Calu3 (cell line): ENCODE results near the gene MGST2. TPM values are rescaled to one million over a fixed set of nuclear protein-coding genes. Genes with fewer than 3 reads are reported as not detected.

Experiments used
- BruUV-seq: library from RNA; stranded (reverse); fragments of 400-500 nt; replicated peaks from 2 replicates; lab custom pipeline; 2021; lab: Mats Ljungman, UMichigan
- CTCF ChIA-PET: fragments of 300-600 bp; sonication (Branson Sonifier 250); formaldehyde crosslinking; loops from one replicate; lab custom pipeline; 2022; ENCODE audit warnings: antibody characterized with exemption; lab: Charles Lee
- DNase-seq: peaks from one replicate; pipeline ENCODE4 v3.0.0; 2022
- H3K27ac Mint-ChIP-seq: one replicate; pipeline ENCODE4 v1.8.0; 2022; ENCODE audit warnings: mixed read lengths; ENCODE audit not compliant: unreplicated experiment
- H3K27me3 Mint-ChIP-seq: one replicate; pipeline ENCODE4 v1.8.0; 2022; ENCODE audit warnings: mixed read lengths; ENCODE audit not compliant: unreplicated experiment
- H3K36me3 Mint-ChIP-seq: one replicate; pipeline ENCODE4 v1.8.0; 2022; ENCODE audit warnings: mild to moderate bottlenecking, moderate library complexity, mixed read lengths; ENCODE audit not compliant: insufficient read depth, unreplicated experiment
- H3K4me1 Mint-ChIP-seq: one replicate; pipeline ENCODE4 v1.8.0; 2022; ENCODE audit warnings: mild to moderate bottlenecking, low read depth, mixed read lengths; ENCODE audit not compliant: unreplicated experiment
- H3K4me3 Mint-ChIP-seq: one replicate; pipeline ENCODE4 v1.8.0; 2022; ENCODE audit warnings: mild to moderate bottlenecking, low read depth, moderate library complexity, mixed read lengths; ENCODE audit not compliant: unreplicated experiment
- H3K9me3 Mint-ChIP-seq: one replicate; pipeline ENCODE4 v1.8.0; 2022; ENCODE audit warnings: low read depth, mixed read lengths; ENCODE audit not compliant: unreplicated experiment
- CTCF ChIP-seq: fragments of 200-600 bp; IDR thresholded peaks from one replicate; pipeline ENCODE4 v1.8.0; 2022; ENCODE audit warnings: antibody characterized with exemption; ENCODE audit not compliant: unreplicated experiment
- intact Hi-C: fragments of 100-400 bp; cut with micrococcal nuclease; formaldehyde crosslinking; loops from one replicate; pipeline ENCODE4 v1.10.0; 2022; ENCODE audit not compliant: unreplicated experiment
- total RNA-seq: library from RNA; stranded (reverse); gene quantifications from 2 replicates; pipeline ENCODE4 v1.2.3, GENCODE V29; 2022

MGST2 gene
- total RNA-seq, 1 experiment from 2014 or later, result 31.9 TPM

GRCh38 chr4:139746431-139747171 lies 81.0 kb downstream of the MGST2 start:
- no peak for DNase-seq
- Mint-ChIP-seq H3K36me3 (no peaks in the 10 kb centered on the region), H3K4me1 (no peaks in the 10 kb centered on the region), H3K27ac (no peak overlapping the region), H3K27me3 (no peaks in the 10 kb centered on the region), H3K9me3 (no peaks in the 10 kb centered on the region), H3K4me3 (no peak overlapping the region)
- intact Hi-C loops, result no loop called here
- CTCF ChIA-PET, result no interaction called here
- BruUV-seq, result no TSS peak
- no peak for TF ChIP-seq CTCF

- H3K27ac Mint-ChIP-seq, result no peak overlapping the region
- H3K4me1 Mint-ChIP-seq, result no peaks in the 10 kb centered on the region
- no peaks in the 10 kb centered on the region for H3K27me3 Mint-ChIP-seq
- no peak for TF ChIP-seq CTCF
- no peak overlapping the region for H3K4me3 Mint-ChIP-seq
- CTCF ChIA-PET, result no interaction called here
- H3K36me3 Mint-ChIP-seq, result no peaks in the 10 kb centered on the region
- intact Hi-C loops, result no loop called here
- no TSS peak for BruUV-seq
- no peak for DNase-seq
- no peaks in the 10 kb centered on the region for H3K9me3 Mint-ChIP-seq
Observed at GRCh38 chr4:139749338-139749737, 83.7 kb downstream of the MGST2 start.

GRCh38 chr4:139749835-139750498 lies 84.3 kb downstream of the MGST2 start:
- CTCF ChIA-PET, result interaction anchor here (0.6 kb wide), 1 partner anchor 72 kb away, joined by 3 read pairs; no protein-coding TSS in a partner anchor
- intact Hi-C loops, result no loop called here

GRCh38 chr4:139753686-139754085 lies 88.1 kb downstream of the MGST2 start:
- H3K27ac Mint-ChIP-seq, result no peak overlapping the region
- intact Hi-C loops, result no loop called here
- no TSS peak for BruUV-seq

More at GRCh38 chr4:139749835-139750498, 84.3 kb downstream of the MGST2 start:
- DNase-seq, result no peak
- H3K27ac Mint-ChIP-seq, result no peak overlapping the region
- no TSS peak for BruUV-seq
- no peaks in the 10 kb centered on the region for H3K36me3 Mint-ChIP-seq
- TF ChIP-seq CTCF, result no peak
- H3K4me1 Mint-ChIP-seq, result no peaks in the 10 kb centered on the region
- no peak overlapping the region for H3K4me3 Mint-ChIP-seq
- H3K27me3 Mint-ChIP-seq, result no peaks in the 10 kb centered on the region
- no peaks in the 10 kb centered on the region for H3K9me3 Mint-ChIP-seq

More at GRCh38 chr4:139753686-139754085, 88.1 kb downstream of the MGST2 start:
- no peak overlapping the region for H3K4me3 Mint-ChIP-seq
- H3K4me1 Mint-ChIP-seq, result no peaks in the 10 kb centered on the region
- no peaks in the 10 kb centered on the region for H3K27me3 Mint-ChIP-seq
- CTCF ChIA-PET, result no interaction called here
- no peaks in the 10 kb centered on the region for H3K9me3 Mint-ChIP-seq
- DNase-seq, result no peak
- TF ChIP-seq CTCF, result no peak
- H3K36me3 Mint-ChIP-seq, result no peaks in the 10 kb centered on the region

Other genes starting within 250 kb of the MGST2 start
- 5.9 and 6.2 TPM in 2 replicates for gene RAB33B, start 211.7 kb upstream of the MGST2 start, total RNA-seq
- 16.2 and 16.4 TPM in 2 replicates for gene SETD7, start 109.6 kb upstream of the MGST2 start, total RNA-seq